ENCODE measurements around the gene DNAJC15. TPM values are rescaled to one million over a fixed set of nuclear protein-coding genes. Genes with fewer than 3 reads are reported as not detected.

Gene DNAJC15
- 0.14 to 0.32 TPM (median 0.26 TPM) in 5 replicates for total RNA-seq (2022; extraction: Qiagen RNA extraction)

GRCh38 chr13:43023289-43023963 is at the start of gene DNAJC15:
TSS of gene DNAJC15 (plus strand) at chr13:43023586. CDS start at chr13:43023627, 41 bp downstream.

GRCh38 chr13:42991898-42992763 is 31.3 kb upstream of the DNAJC15 start, which contains the start of gene EPSTI1:
TSS of gene EPSTI1 (minus strand) at chr13:42992241. CDS start at chr13:42992165, 76 bp downstream.

Other genes starting within 250 kb of the DNAJC15 start
- gene FAM216B, start 242.0 kb upstream of the DNAJC15 start, total RNA-seq (2022; extraction: Qiagen RNA extraction): not detected in 5 replicates
- 0.28 to 0.57 TPM (median 0.41 TPM) in 5 replicates for gene EPSTI1, start 31.3 kb upstream of the DNAJC15 start, total RNA-seq (2022; extraction: Qiagen RNA extraction)

All from A549 treated with AZD2906 at 1 μM for 4 hours (cell line).